Uterus (tissue), 2 donors: ENCODE measurements around the gene ICAM5.

ENCODE experiments used
- CTCF ChIP-seq, 4 experiments: fragments of 200-600 bp in 2 of 4; fragments of 450-650 bp in 2 of 4; sonication (generic) in 2 of 4; IDR thresholded peaks; one replicate each; pipeline ENCODE4 v1.5.1; 2016 to 2019; ENCODE audit warnings: antibody characterized with exemption in 4 of 4, mild to moderate bottlenecking in 2 of 4, moderate library complexity in 1 of 4
- POLR2A ChIP-seq, 2 donors: fragments of 450-650 bp; IDR thresholded peaks; one replicate each; pipeline ENCODE4 v1.6.1; 2016; ENCODE audit warnings: antibody characterized with exemption in 2 of 2, mild to moderate bottlenecking in 1 of 2, moderate library complexity in 1 of 2

GRCh38 chr19:10246511-10246910 is 43.2 kb upstream of the ICAM5 start:
- TF ChIP-seq CTCF (IDR thresholded peaks at IDR 0.05) = no peak
- TF ChIP-seq POLR2A (IDR thresholded peaks at IDR 0.05) = no peak
